HepG2 (cell line): ENCODE results near the gene DGAT2. TPM values are rescaled to one million over a fixed set of nuclear protein-coding genes. Genes with fewer than 3 reads are reported as not detected.

Experiments
- AKNA ChIP-seq: sonication (generic); formaldehyde crosslinking; IDR thresholded peaks from 2 replicates; pipeline ENCODE4 v1.4.0; 2020; ENCODE audit warnings: missing genetic modification reagents, borderline replicate concordance
- BHLHE40 ChIP-seq: IDR thresholded peaks from 2 replicates; pipeline ENCODE4 v1.6.1; 2011; ENCODE audit warnings: low read length, improper control_type of control experiment
- HIC2 ChIP-seq: sonication (generic); formaldehyde crosslinking; IDR thresholded peaks from 2 replicates; pipeline ENCODE4 v1.9.0; 2022; ENCODE audit warnings: low read depth, missing genetic modification reagents
- HOXD1 ChIP-seq: sonication (generic); formaldehyde crosslinking; IDR thresholded peaks from 2 replicates; pipeline ENCODE4 v1.5.0; 2020; ENCODE audit warnings: missing genetic modification reagents
- MEIS2 ChIP-seq: sonication (generic); formaldehyde crosslinking; IDR thresholded peaks from 2 replicates; pipeline ENCODE4 v1.9.0; 2021; ENCODE audit warnings: mild to moderate bottlenecking, missing genetic modification reagents
- TAF1 ChIP-seq: sonication (generic); formaldehyde crosslinking; IDR thresholded peaks from 2 replicates; pipeline ENCODE4 v1.4.0; 2020; ENCODE audit warnings: missing genetic modification reagents
- ZBTB4 ChIP-seq: sonication (generic); formaldehyde crosslinking; IDR thresholded peaks from 2 replicates; pipeline ENCODE4 v1.4.0; 2020; ENCODE audit warnings: missing genetic modification reagents, mild to moderate bottlenecking, borderline replicate concordance
- ZNF280D ChIP-seq: sonication (generic); formaldehyde crosslinking; IDR thresholded peaks from 2 replicates; pipeline ENCODE4 v1.5.1; 2020; ENCODE audit warnings: mild to moderate bottlenecking, missing genetic modification reagents
- ZNF547 ChIP-seq: sonication (generic); formaldehyde crosslinking; IDR thresholded peaks from 2 replicates; pipeline ENCODE4 v1.5.1; 2020; ENCODE audit warnings: mild to moderate bottlenecking, missing genetic modification reagents
- ZNF574 ChIP-seq: sonication (generic); formaldehyde crosslinking; IDR thresholded peaks from 2 replicates; pipeline ENCODE4 v1.4.0; 2020; ENCODE audit warnings: missing genetic modification reagents
- polyA plus RNA-seq, 8 experiments: library from polyadenylated mRNA; depleted of rRNA in 3 of 8; stranded (reverse) in 7 of 8; unstranded in 1 of 8; fragments of >200 nt; fragmentation: Illumina TruSeq in 4 of 8; extraction: Trizol in 4 of 8; gene quantifications; 2 replicates each; pipeline versions ENCODE4 v1.2.1 to v1.2.3, GENCODE V29; 2011 to 2016; ENCODE audit warnings: low read depth in 4 of 8, missing spikeins in 1 of 8, mixed read lengths in 1 of 8; ENCODE audit not compliant: insufficient read depth in 1 of 8
- total RNA-seq, 5 experiments: library from RNA; depleted of rRNA; stranded (reverse); fragments of >200 nt; fragmentation: Illumina TruSeq; extraction: Trizol; gene quantifications; 2 replicates each; pipeline ENCODE4 v1.2.3, GENCODE V29; 2016; ENCODE audit warnings: low read depth in 1 of 5

The DGAT2 gene
- total and polyA plus RNA-seq, 2 of the 13 experiments (the other 11 are each of a cell fraction or from before 2014, with no cell fraction given) = 39.0 to 65.6 TPM

GRCh38 chr11:75814677-75815344 lies 46.2 kb downstream of the DGAT2 start, which contains the start of gene UVRAG (continued):
- TF ChIP-seq ZNF574 = peak; percentile 73
- TF ChIP-seq HOXD1 (CRISPR knock-in tag) = no peak
- no peak for TF ChIP-seq ZBTB4
- TF ChIP-seq BHLHE40 = peak; percentile 99
- TF ChIP-seq ZNF547 (CRISPR knock-in tag) = no peak
- no peak for TF ChIP-seq ZNF280D (CRISPR knock-in tag)
- TF ChIP-seq TAF1 (CRISPR knock-in tag) = peak; percentile 82
- TF ChIP-seq HIC2 (CRISPR knock-in tag) = no peak
- no peak for TF ChIP-seq MEIS2 (CRISPR knock-in tag)
- no peak for TF ChIP-seq AKNA (CRISPR knock-in tag)
